HCEC 1CT (cell line): Measurements from ENCODE around the gene MEGF11.

Experiments
- DNase-seq: peaks from one replicate; pipeline ENCODE4 v3.0.0-alpha.2; 2017

Gene MEGF11

GRCh38 chr15:66211670-66212562, 41.6 kb downstream of the MEGF11 start:
- no peak for DNase-seq

GRCh38 chr15:66210684-66211083, 42.9 kb downstream of the MEGF11 start:
- no peak for DNase-seq

GRCh38 chr15:66198757-66199156, 54.8 kb downstream of the MEGF11 start:
- DNase-seq = no peak

- DNase-seq = peak; percentile 22
Observed at GRCh38 chr15:66196602-66197001, 56.9 kb downstream of the MEGF11 start.

GRCh38 chr15:66195621-66196230, 57.8 kb downstream of the MEGF11 start:
- DNase-seq = no peak

GRCh38 chr15:66193066-66193465, 60.5 kb downstream of the MEGF11 start:
- peak; percentile 14 for DNase-seq

GRCh38 chr15:66190746-66191145, 62.8 kb downstream of the MEGF11 start:
- DNase-seq = no peak

- DNase-seq = no peak
Observed at GRCh38 chr15:66189291-66189690, 64.3 kb downstream of the MEGF11 start.

- no peak for DNase-seq
Observed at GRCh38 chr15:66188464-66188863, 65.1 kb downstream of the MEGF11 start.

- DNase-seq = no peak
Observed at GRCh38 chr15:66187271-66187670, 66.3 kb downstream of the MEGF11 start.

- no peak for DNase-seq
Observed at GRCh38 chr15:66186049-66186825, 67.3 kb downstream of the MEGF11 start.

- DNase-seq = no peak
Observed at GRCh38 chr15:66184936-66185790, 68.4 kb downstream of the MEGF11 start.

GRCh38 chr15:66184492-66184891, 69.1 kb downstream of the MEGF11 start:
- DNase-seq = no peak

- DNase-seq = no peak
Observed at GRCh38 chr15:66180531-66181097, 72.9 kb downstream of the MEGF11 start.

GRCh38 chr15:66178531-66178910, 75.0 kb downstream of the MEGF11 start:
- DNase-seq = no peak

- no peak for DNase-seq
Observed at GRCh38 chr15:66172324-66172980, 81.1 kb downstream of the MEGF11 start.

- DNase-seq = no peak
Observed at GRCh38 chr15:66171841-66172240, 81.7 kb downstream of the MEGF11 start.

- no peak for DNase-seq
Observed at GRCh38 chr15:66170716-66171115, 82.8 kb downstream of the MEGF11 start.

- DNase-seq = no peak
Observed at GRCh38 chr15:66170042-66170441, 83.5 kb downstream of the MEGF11 start.

GRCh38 chr15:66169625-66170024, 83.9 kb downstream of the MEGF11 start:
- no peak for DNase-seq

GRCh38 chr15:66169023-66169422, 84.5 kb downstream of the MEGF11 start:
- DNase-seq = no peak

- no peak for DNase-seq
Observed at GRCh38 chr15:66167854-66168253, 85.7 kb downstream of the MEGF11 start.
